C1 segment of cervical spinal cord (tissue), 14 donors: Measurements from ENCODE around the gene SNTG2.

Experiments used
- DNase-seq, 14 donors: peaks; one replicate each; lab custom pipeline; 2025; lab: John Stamatoyannopoulos, UW

SNTG2 gene

DNA sequence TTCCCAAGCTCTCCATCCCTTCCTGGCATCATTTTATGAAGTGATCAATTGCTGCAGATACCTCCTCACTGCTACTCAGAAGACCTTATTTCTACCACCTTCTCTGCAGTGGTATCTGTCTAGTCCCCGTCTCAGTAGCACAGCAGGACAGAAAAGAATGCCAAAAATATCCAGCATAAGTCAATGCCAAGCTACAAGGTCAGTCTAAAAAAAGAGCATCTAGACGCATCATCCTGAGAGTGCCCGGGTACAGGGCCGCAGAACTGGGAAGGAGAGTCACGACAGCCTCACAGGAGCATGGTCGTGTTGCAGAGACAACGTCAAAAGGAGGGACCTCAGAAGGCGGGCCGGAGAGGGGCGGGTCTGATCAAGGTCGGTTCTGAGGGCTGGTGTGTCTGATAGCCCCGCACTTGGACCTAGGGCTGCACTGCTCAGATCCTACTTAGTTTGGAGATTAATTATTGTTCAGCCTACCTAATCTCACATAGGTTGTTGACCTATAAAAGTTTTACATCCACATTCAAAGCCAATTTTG is 24.3 kb upstream of the SNTG2 start:
- DNase-seq = no peak

GRCh38 chr2:926896-927295 is 23.8 kb upstream of the SNTG2 start:
- no peak for DNase-seq

DNA sequence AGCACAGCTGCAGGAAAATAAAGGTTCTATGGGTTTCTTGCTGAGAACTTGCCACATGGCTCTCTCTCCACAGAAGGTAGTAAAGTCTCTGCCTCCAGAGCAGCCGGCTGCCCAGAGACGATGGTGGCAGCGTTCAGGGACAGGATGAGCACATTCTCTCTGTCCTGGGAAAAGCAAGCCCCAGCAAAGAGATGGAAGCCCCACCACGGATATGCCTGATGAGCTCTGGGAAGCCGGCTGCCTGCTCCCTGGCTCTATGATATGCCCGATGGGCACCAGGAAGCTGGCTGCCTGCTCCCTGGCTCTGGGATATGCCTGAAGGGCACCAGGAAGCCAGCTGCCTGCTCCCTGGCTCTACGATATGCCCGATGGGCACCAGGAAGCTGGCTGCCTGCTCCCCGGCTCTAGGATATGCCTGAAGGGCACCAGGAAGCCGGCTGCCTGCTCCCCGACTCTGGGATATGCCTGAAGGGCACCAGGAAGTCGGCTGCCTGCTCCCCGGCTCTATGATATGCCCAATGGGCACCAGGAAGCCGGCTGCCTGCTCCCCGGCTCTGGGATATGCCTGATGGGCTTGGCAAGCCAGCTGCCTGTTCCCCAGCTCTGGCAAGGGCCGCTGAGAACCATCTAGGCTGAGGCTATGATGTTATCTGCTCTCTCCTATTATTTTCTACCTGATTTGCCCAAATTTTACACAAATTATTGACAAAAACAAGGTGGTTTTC is 21.5 kb upstream of the SNTG2 start:
- DNase-seq = no peak

DNA sequence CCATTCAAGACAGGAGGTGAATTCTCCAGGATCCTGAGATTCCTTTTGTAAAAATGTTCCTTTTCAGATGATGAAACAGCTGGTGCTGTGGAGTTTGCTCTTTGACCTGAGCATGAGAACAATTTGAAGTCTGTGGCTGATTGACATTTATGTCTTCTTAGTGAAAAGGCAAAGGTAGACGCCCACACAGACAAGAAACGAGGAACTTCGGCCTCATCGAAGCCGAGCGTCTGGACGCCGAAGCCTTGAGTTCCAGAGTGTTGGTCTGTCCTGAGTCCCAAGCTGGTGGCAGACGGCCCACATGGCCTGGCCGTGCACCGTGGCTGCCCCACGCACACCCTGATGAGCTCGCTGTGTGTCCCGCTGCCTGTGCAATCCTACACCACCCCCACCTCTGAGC is 20.7 kb upstream of the SNTG2 start:
- DNase-seq = no peak

DNA sequence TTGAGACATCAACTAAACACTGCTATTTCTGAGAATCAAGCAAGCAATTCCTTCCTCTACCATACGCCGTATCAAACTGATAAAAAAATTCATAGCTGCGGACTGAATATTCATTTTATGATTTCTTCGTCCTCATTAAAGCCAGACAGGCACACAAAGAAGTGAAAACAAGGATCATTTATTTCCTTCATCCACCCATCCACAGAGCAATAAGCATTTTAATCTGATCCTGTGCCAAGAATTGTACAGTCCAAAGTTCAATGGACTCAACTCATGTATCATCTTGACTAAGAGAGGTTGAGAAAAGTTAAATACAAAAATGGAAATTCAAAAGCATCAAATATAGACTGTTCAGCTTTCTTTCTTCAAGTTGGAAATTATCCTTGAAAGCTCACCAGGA is 19.7 kb upstream of the SNTG2 start:
- DNase-seq = no peak

DNA sequence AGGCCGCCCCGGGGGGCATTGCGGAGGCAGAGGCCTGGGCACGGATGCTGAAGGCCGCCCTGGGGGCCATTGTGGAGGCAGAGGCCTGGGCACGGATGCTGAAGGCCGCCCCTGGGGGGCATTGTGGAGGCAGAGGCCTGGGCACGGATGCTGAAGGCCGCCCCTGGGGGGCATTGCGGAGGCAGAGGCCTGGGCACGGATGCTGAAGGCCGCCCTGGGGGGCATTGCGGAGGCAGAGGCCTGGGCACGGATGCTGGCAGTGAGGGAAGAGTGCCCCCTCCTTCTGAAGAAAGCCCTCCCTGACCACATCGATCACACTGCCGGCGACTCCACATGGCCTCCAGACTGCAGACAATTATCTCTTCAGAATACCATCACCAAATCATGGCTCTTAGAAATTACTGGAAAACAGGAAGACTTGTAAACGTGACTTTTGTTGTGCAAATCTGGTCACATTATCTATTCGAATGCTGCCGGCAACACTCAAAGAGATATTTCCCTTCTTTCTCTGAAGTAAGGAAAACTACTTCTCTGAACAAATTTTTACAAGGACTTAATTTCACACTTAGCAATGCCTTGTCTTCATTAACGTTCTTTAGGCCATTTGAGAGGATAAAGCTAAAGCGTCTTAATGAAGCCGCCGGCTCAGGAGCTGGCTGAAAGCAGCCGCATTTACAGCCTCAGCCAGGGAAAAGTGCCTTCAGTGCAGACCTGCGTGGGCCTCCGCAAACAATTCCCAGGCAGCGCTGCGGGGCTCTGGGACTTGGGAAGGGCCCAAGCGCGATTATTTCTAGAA is 18.1 kb upstream of the SNTG2 start:
- no peak for DNase-seq

DNA sequence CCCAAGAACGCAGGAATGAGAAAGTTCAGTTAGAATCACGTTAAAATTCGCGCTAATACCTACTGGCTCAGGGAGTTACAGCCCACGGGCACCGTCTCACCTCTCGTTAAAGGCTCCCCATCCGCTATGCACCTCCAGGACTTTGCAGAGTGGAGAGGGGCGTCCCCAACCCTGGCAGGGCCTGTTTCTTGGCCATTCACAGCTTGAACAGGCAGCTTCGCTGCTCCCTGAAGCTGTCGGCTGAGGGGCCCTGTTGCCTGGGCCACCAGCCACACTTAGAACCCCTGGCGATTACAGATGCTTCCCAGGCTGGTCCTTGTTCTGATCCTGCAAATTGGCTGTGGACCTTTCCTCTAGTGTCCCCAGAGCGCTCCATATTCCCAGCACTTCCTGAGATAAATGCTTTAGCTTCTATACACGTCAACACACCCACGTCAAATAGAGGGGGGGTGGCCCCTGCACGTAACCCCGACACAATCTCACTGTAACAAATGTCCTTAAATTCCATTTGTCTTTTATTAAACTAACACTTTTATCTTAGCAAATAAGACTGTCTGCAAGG is 16.8 kb upstream of the SNTG2 start:
- DNase-seq = no peak

DNA sequence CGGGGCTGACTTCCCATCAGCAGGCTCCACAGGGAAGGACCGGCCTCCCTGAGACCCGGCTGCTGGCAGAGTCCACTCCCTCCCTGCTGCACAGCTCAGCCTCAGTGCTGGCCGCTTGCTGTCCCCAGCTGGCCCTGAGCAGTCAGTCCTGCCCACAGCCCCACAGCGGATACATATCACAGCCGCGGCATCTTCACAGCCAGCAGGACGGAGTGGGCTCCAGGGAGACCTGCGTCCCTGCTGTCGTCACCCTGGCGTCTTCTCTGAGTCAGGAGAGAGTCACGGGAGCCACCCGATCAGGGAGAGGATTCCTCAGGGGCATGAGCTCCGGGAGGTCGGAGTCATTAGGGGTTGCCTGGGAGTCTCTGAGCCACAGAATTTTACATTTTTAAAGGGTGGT is 13.1 kb upstream of the SNTG2 start:
- DNase-seq = no peak

DNA sequence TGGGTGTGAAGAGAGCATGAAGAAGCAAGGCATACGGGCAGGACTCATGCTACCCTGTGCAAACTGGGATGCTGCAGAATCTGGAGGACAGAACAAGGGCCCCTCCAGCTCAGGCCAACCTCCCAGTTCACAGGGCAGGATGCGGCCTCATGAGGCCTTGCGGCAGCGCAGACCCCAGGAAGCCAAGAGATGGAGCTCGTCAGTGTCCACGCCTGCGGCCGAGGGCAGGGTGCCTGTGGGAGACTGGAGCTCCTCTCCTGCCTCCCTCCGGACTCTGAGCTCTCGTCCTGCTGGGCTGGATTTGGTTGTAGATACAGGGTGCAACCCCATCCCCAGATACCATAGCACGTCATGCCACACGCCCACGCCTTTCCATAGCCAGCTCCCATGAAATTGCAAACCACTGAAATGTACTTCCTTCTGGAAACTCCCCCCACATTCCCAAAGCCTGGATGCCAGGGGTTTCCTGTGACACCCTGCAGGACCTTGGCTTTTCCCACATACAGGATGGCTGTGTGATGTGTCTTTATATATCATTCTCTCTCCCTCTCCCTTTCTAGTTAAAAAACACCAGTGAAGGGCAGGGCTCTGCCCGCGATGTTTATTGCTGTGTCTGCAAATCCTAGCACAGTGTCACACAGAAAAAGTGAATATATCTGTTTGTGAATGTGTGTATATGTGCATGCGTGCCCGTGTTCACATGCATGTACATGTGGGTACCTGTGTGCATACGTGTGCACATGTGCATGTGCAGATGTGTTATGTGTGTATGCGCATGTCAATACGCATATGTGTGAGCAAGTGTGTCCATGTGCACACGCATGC is 12.3 kb upstream of the SNTG2 start:
- DNase-seq = no peak

- no peak for DNase-seq
These were observed 10.6 kb upstream of the SNTG2 start for GRCh38 chr2:939936-940601.

DNA sequence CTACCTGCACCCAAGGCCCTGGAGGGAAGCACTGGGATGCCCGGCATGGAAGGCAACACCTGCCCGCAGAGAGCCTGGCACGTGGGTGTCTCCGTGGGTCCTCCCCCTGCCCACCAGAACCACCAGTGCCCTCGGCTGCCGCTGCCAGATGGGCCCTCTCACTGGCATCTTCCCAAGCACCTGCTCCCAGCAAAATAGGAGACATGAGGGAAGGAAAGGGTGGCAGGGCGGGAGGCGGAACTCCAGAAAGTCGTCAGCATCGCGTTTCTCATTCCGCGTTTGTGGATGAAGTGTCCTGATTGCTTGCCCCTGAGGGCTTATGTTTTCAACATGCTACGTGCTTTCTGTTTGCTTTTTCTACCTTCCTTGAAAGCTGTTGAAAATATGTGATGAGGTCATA is 8.8 kb upstream of the SNTG2 start:
- no peak for DNase-seq

GRCh38 chr2:942775-943460 is 7.7 kb upstream of the SNTG2 start:
- no peak for DNase-seq

- no peak for DNase-seq
These were observed 7.2 kb upstream of the SNTG2 start for GRCh38 chr2:943461-943797.

DNA sequence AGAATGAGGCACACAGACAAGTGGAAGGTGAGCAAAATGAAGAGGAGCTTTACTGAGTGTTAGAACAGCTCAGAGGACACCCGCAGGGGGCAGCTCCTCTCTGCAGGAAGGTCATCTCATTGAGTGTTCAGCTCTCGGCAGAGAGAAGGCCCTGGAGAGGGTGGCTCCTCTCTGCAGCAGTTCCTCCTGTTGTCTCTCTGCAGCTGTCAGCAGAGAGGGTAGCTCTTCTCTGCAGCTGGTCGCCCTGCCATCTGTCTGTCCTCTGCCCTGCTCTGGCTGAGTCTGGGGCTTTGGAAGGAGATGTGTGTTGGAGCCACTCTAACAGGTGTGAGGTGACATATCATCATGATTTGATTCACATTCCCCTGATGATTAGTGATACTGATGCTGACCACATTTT is 6.8 kb upstream of the SNTG2 start:
- no peak for DNase-seq

- no peak for DNase-seq
These were observed 6.0 kb upstream of the SNTG2 start for GRCh38 chr2:944693-945092.

GRCh38 chr2:945104-945503 is 5.5 kb upstream of the SNTG2 start:
- DNase-seq = no peak

GRCh38 chr2:946073-946948 is 4.3 kb upstream of the SNTG2 start:
- no peak for DNase-seq

GRCh38 chr2:949384-950079 is 1.1 kb upstream of the SNTG2 start:
- no peak for DNase-seq
